Measurements from ENCODE around the gene DOCK7. TPM values are rescaled to one million over a fixed set of nuclear protein-coding genes. Genes with fewer than 3 reads are reported as not detected.

Gene DOCK7
- total RNA-seq, 6 experiments from 2014 or later: 93.3 to 115 (median 105) TPM

GRCh38 chr1:62513013-62513412 is 175.2 kb downstream of the DOCK7 start:
- DNase-seq: no peak
- Mint-ChIP-seq H3K27me3 (ENCODE audit: insufficient read depth) (no peaks in the 10 kb centered on the region; the same call in 1 of the 2 replicates), H3K4me3 (no peak overlapping the region), H3K4me1 (ENCODE audit: low read depth) (no peaks in the 10 kb centered on the region), H3K9me3 (no peaks in the 10 kb centered on the region), H3K27ac (no peak overlapping the region), H3K36me3 (ENCODE audit: low read depth) (peaks cover 11% of the 10 kb centered on the region)
- no peak for TF ChIP-seq CTCF (IDR thresholded peaks at IDR 0.05)

GRCh38 chr1:62509028-62509427 is 179.2 kb downstream of the DOCK7 start:
- peaks cover 11% of the 10 kb centered on the region for H3K36me3 Mint-ChIP-seq (ENCODE audit: low read depth)
- H3K27me3 Mint-ChIP-seq (ENCODE audit: insufficient read depth): no peaks in the 10 kb centered on the region; the same call in 1 of the 2 replicates
- H3K27ac Mint-ChIP-seq: no peak overlapping the region
- H3K4me3 Mint-ChIP-seq: no peak overlapping the region
- no peaks in the 10 kb centered on the region for H3K9me3 Mint-ChIP-seq
- no peak for DNase-seq
- H3K4me1 Mint-ChIP-seq (ENCODE audit: low read depth): no peaks in the 10 kb centered on the region
- no peak for TF ChIP-seq CTCF (IDR thresholded peaks at IDR 0.05)

GRCh38 chr1:62508187-62508758 is 179.9 kb downstream of the DOCK7 start:
- TF ChIP-seq CTCF (IDR thresholded peaks at IDR 0.05): peak; percentile 84
- Mint-ChIP-seq H3K36me3 (ENCODE audit: low read depth) (peaks cover 11% of the 10 kb centered on the region), H3K9me3 (no peaks in the 10 kb centered on the region), H3K27ac (no peak overlapping the region), H3K4me1 (ENCODE audit: low read depth) (no peaks in the 10 kb centered on the region), H3K27me3 (ENCODE audit: insufficient read depth) (no peaks in the 10 kb centered on the region; the same call in none of the 2 replicates), H3K4me3 (no peak overlapping the region)
- peak; percentile 40 for DNase-seq

GRCh38 chr1:62500210-62500609 is 188.0 kb downstream of the DOCK7 start:
- H3K27me3 Mint-ChIP-seq (ENCODE audit: insufficient read depth): peaks cover 1% of the 10 kb centered on the region
- peaks cover 5% of the 10 kb centered on the region for H3K4me1 Mint-ChIP-seq (ENCODE audit: low read depth)
- H3K9me3 Mint-ChIP-seq: no peaks in the 10 kb centered on the region
- H3K4me3 Mint-ChIP-seq: no peak overlapping the region
- no peak overlapping the region for H3K27ac Mint-ChIP-seq
- no peak for TF ChIP-seq CTCF (IDR thresholded peaks at IDR 0.05)
- peaks cover 19% of the 10 kb centered on the region for H3K36me3 Mint-ChIP-seq (ENCODE audit: low read depth)
- DNase-seq: no peak

GRCh38 chr1:62494137-62494536 is 194.0 kb downstream of the DOCK7 start:
- peaks cover 18% of the 10 kb centered on the region for H3K4me1 Mint-ChIP-seq (ENCODE audit: low read depth)

More at GRCh38 chr1:62494137-62494536, 194.0 kb downstream of the DOCK7 start:
- no peak for DNase-seq
- H3K9me3 Mint-ChIP-seq: no peaks in the 10 kb centered on the region
- H3K27me3 Mint-ChIP-seq (ENCODE audit: insufficient read depth): peaks cover under 1% of the 10 kb centered on the region
- no peak overlapping the region for H3K27ac Mint-ChIP-seq
- no peak overlapping the region for H3K4me3 Mint-ChIP-seq
- H3K36me3 Mint-ChIP-seq (ENCODE audit: low read depth): peaks cover 28% of the 10 kb centered on the region
- TF ChIP-seq CTCF (IDR thresholded peaks at IDR 0.05): no peak

All from HFFc6 (cell line).